HG03175 (cell line): Measurements from ENCODE around the gene CENATAC.
"Not testable (repeated sequence)": the region's sequence is repeated elsewhere in the genome, so short reads cannot be mapped to it uniquely, and the experiment has no call there.

Experiments
- ATAC-seq: cut with Tn5 transposase; IDR thresholded peaks from one replicate; pipeline ENCODE4 v1.9.1; 2021; ENCODE audit warnings: mild to moderate bottlenecking, moderate library complexity; ENCODE audit not compliant: unreplicated experiment

CENATAC gene

GRCh38 chr11:119025978-119026766 is 28.2 kb downstream of the CENATAC start:
- no peak for ATAC-seq

DNA sequence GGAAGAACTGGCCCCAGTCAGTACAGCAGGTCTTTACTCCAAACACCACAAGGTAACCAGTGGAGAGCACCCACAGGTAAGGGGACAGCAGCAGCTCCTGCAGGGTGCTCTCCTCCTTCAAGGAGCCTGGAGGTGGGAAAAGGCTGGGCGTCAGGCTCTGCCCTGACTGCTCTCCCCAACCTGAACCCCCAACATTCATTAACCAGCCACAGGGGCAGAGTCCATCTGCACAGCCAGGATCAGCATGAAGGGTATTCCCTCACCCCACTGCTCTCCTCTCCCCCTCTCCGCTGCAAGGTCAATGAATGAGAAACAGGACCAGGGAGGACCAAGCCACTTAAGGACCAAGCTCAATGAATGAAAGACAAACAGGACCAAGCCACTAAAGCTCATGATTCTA is 29.0 kb downstream of the CENATAC start:
- no peak for ATAC-seq

- ATAC-seq = no peak
Measured at GRCh38 chr11:119027561-119028345, 29.8 kb downstream of the CENATAC start.

DNA sequence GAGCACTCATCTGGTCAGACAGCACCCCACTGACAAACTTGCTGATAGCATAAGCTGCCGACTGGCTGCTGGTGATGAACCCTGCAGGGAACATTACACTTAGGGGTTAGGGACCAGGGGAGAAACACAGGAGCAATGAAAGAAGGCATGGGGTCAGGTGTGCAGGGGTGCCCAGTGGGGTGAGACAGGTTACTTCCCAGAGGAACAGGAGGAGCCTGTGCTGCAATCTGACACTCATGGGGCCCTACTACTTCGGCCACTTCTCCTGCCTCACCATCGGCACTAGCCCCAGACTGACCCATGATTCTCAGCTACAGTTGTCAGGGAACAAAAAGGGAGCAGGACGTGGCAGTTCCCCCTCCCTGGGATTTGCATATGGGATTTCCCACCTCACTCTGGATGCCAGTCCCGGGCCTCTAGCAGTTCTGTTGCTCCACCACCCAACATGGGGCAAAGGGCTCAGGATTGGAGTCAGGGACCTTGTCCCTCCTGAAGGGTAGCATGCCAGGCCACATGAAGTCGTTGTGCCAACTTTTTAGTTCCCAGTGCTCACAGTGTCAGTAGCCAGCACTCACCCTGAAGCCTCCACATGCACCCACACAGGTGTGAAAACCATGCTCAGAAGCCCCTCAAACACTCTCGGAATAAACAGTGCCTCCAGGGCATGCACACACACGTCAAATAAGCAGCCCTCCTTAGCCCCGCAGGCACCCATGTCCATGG is 30.6 kb downstream of the CENATAC start:
- no peak for ATAC-seq

- no peak for ATAC-seq
Measured at GRCh38 chr11:119029069-119029339, 31.1 kb downstream of the CENATAC start.

- no peak for ATAC-seq
Measured at GRCh38 chr11:119029340-119030028, 31.5 kb downstream of the CENATAC start.

- ATAC-seq = peak; percentile 4
Measured at GRCh38 chr11:119030029-119030328, 32.0 kb downstream of the CENATAC start.

GRCh38 chr11:119030329-119031047 is 32.5 kb downstream of the CENATAC start, which contains the start of gene SLC37A4:
TSS of gene SLC37A4 (minus strand) at chr11:119030877.
- peak; percentile 91 for ATAC-seq

GRCh38 chr11:119031912-119032280 is 34.0 kb downstream of the CENATAC start:
- no peak for ATAC-seq

- ATAC-seq = not testable (repeated sequence)
Measured at GRCh38 chr11:119033421-119033820, 35.5 kb downstream of the CENATAC start.

GRCh38 chr11:119034813-119035212 is 36.9 kb downstream of the CENATAC start:
- no peak for ATAC-seq

DNA sequence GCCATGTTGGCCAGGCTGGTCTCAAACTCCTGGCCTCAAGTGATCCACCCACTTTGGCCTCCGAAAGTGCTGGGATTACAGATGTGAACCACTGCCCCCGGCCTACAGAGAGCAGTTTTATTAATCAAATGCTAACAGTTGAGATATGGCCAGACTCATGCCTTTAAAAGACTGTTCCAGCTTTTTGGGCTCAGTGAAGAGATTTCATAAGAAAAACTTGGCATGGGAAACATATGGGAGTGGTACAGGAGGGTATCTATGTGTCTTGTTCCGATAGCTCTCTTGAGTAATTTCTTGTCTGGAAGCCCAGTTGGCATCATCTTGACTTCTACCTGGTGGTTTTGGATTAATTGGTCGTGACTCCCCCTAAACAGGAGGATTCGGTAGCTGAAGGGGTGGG is 40.9 kb downstream of the CENATAC start:
- no peak for ATAC-seq

GRCh38 chr11:119039471-119039870 is 41.5 kb downstream of the CENATAC start:
- not testable (repeated sequence) for ATAC-seq

DNA sequence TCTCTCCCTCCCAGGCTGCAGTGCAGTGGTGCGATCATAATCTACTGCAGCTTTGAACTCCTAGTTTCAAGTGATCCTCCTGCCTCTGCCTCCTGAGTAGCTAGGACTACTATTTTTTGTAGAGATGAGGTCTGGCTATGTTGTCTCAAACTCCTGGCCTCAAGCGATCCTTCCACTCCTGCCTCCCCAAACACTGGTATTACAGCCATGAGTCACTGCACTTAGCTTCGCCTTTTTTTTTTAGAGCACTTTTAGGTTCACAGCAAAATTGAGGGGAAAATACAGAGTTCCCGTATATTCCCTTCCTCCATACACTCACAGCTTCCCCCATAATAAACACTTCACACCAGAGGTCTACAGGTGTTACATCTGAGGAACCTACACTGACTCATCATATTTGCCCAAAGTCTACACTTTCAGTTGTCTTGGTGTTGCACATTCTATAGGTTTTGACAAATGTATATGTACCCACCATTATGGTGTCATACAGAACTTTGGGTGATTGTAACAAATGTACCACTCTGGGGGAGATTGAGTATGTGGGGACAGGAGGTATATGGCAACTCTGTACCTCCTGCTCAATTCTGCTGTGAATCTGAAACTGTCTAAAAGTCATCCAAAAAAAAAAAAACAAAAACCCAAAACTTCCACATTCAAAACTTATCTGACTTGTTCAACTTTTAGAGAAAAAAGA is 44.0 kb downstream of the CENATAC start:
- no peak for ATAC-seq

GRCh38 chr11:119042927-119043326 is 45.0 kb downstream of the CENATAC start:
- ATAC-seq = no peak

- ATAC-seq = no peak
Measured at GRCh38 chr11:119044708-119045107, 46.8 kb downstream of the CENATAC start.

- ATAC-seq = no peak
Measured at GRCh38 chr11:119046489-119046888, 48.6 kb downstream of the CENATAC start.

- no peak for ATAC-seq
Measured at GRCh38 chr11:119047205-119047604, 49.3 kb downstream of the CENATAC start.

DNA sequence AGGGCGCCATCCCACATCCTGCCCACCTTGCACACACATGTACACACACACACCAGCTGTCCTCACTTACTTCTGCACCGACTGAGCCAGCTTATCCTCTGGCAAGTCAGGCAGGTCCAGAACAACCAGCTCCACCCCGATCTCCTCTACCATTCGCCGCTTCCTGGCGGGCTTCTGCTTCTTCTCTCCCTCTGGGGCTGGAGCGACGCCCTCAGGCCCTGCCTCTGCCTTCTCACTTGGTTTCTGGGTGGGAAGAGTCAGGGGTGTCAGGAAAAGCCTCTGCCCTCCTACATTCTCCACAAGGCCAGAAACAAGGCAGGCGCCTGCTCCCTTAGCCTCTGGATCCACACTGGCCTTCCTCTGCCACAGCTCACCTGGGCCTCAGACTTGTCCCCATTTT is 50.7 kb downstream of the CENATAC start:
- ATAC-seq = no peak

DNA sequence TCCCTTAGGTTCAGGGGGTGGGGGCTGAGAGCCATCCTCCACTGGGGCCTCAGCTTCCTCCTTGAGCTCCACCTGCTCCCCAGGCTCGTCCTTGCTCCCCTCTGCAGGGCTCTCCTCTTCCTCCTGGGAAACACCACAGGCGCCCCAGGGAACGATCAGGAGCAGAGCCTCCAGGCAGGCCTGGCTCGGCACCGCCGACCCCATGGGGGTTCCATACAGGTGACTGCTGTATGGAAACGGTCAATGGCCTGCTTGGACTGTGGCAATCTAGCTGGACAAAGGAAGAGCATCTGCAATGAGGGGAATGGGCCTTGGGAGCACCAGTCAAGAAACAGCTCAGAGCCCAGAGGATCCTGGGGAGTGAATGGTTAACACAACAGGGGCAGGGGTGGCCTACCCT is 51.1 kb downstream of the CENATAC start:
- ATAC-seq = no peak
